PC-9 (cell line): Measurements from ENCODE around the gene NPEPL1.

Experiments
- EZH2 ChIP-seq: fragments of 200-600 bp; sonication (generic); IDR thresholded peaks from 2 replicates; pipeline ENCODE4 v1.8.0; 2017; ENCODE audit warnings: antibody characterized with exemption, low read depth
- TF ChIP-seq, protein P1 (sequence below): fragments of 200-600 bp; sonication (generic); conservative IDR thresholded peaks from 2 replicates; pipeline ENCODE4 v1.6.1; 2017; ENCODE audit warnings: mixed run types, antibody characterized with exemption, mild to moderate bottlenecking, moderate library complexity

DNA sequence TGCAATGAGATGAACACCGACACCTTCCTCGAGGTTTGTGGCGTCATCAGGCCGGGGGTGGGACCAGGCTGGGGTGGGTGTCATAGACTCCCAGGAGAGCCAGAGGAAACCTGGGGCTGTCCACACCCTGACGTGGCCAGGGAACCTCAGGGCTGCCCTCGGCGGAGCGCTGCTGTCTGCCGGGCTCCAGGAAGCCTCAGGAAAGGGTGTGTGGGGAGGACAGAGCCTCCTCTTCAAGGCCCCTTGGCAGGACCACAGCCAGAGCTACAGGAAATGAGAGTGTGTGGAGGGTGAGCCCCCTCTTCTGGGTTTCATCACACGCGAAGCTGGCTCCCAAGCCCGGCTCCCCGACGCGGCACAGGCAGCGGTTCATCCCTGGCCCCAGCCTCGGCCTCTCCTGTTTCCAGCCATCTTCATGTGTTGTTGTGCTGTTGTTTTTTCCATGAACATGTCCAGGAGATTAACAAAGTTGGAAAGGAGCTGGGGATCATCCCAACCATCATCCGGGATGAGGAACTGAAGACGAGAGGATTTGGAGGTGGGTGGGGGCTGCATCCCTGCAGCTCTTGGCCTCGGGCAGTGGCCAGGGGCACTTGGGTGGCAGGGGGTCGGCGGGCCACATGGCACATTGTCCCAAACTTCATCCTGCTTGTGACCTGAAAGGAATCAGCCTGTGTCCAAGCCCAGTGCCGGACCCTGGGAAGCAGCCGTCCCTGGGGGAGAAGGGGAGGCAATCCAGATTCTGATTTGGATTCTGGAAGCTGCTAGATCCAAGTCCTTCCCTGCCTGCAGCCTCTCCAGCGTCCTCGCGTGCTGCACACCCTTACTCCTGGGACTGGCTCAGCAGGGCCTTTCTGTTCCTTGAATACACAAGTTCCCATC lies 6.4 kb downstream of the NPEPL1 start:
- TF ChIP-seq, protein P1, sequence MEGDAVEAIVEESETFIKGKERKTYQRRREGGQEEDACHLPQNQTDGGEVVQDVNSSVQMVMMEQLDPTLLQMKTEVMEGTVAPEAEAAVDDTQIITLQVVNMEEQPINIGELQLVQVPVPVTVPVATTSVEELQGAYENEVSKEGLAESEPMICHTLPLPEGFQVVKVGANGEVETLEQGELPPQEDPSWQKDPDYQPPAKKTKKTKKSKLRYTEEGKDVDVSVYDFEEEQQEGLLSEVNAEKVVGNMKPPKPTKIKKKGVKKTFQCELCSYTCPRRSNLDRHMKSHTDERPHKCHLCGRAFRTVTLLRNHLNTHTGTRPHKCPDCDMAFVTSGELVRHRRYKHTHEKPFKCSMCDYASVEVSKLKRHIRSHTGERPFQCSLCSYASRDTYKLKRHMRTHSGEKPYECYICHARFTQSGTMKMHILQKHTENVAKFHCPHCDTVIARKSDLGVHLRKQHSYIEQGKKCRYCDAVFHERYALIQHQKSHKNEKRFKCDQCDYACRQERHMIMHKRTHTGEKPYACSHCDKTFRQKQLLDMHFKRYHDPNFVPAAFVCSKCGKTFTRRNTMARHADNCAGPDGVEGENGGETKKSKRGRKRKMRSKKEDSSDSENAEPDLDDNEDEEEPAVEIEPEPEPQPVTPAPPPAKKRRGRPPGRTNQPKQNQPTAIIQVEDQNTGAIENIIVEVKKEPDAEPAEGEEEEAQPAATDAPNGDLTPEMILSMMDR = no peak
- no peak for TF ChIP-seq EZH2
